Gastroesophageal sphincter (tissue), 4 donors: ENCODE results near the gene CSNK1E. TPM values are rescaled to one million over a fixed set of nuclear protein-coding genes. Genes with fewer than 3 reads are reported as not detected.

Experiments
- ATAC-seq: fragments of 150-250 bp; one replicate; pipeline ENCODE4 v1.9.1; 2016; ENCODE audit warnings: mild to moderate bottlenecking, moderate library complexity
- H3K27ac ChIP-seq, 4 donors: fragments of 200-600 bp; sonication (generic) in 3 of 4; 1 replicate in 3 of 4; 2 replicates in 1 of 4; pipeline ENCODE4 v1.5.1; 2016 to 2019
- H3K27me3 ChIP-seq: fragments of 200-600 bp; sonication (generic); one replicate; pipeline ENCODE4 v1.5.1; 2019
- H3K36me3 ChIP-seq, 2 donors: fragments of 200-600 bp; sonication (generic); one replicate each; pipeline ENCODE4 v1.5.1; 2019; ENCODE audit warnings: control low read depth in 1 of 2
- H3K4me1 ChIP-seq, 3 donors: fragments of 200-600 bp; sonication (generic); 1 replicate in 2 of 3; 2 replicates in 1 of 3; pipeline ENCODE4 v1.5.1; 2016 to 2019; ENCODE audit warnings: control low read depth in 2 of 3
- H3K4me3 ChIP-seq, 2 donors: fragments of 200-600 bp; sonication (generic); one replicate each; pipeline ENCODE4 v1.5.1; 2019; ENCODE audit warnings: mild to moderate bottlenecking in 1 of 2, moderate library complexity in 1 of 2
- H3K9me3 ChIP-seq, 3 donors: fragments of 200-600 bp; sonication (generic); one replicate each; pipeline ENCODE4 v1.5.1; 2017 to 2019; ENCODE audit warnings: control low read depth in 2 of 3
- EP300 ChIP-seq: sonication (generic); formaldehyde crosslinking; IDR thresholded peaks from one replicate; pipeline ENCODE4 v1.6.1; 2017; ENCODE audit warnings: antibody characterized with exemption, mild to moderate bottlenecking
- POLR2A ChIP-seq, 2 donors: fragments of 450-650 bp; IDR thresholded peaks; one replicate each; pipeline ENCODE4 v1.6.1; 2017; ENCODE audit warnings: antibody characterized with exemption in 2 of 2, mild to moderate bottlenecking in 2 of 2, moderate library complexity in 1 of 2
- POLR2AphosphoS5 ChIP-seq: sonication (generic); formaldehyde crosslinking; IDR thresholded peaks from one replicate; pipeline ENCODE4 v1.6.1; 2017; ENCODE audit warnings: antibody characterized with exemption
- WGBS, 2 donors: methylation state at CpG; one replicate each; pipeline ENCODE4 v1.1.5; 2018; ENCODE audit warnings: low coverage in 1 of 2; 5-methylcytosine and 5-hydroxymethylcytosine counted together
- total RNA-seq, 4 donors: library from RNA; depleted of rRNA; stranded (reverse); fragments of >200 nt; gene quantifications; one replicate each; pipeline ENCODE4 v1.1.0, GENCODE V29; 2016
- TF ChIP-seq, protein P1 (sequence below), 4 experiments: fragments of 200-600 bp in 2 of 4; fragments of 450-650 bp in 2 of 4; sonication (generic) in 1 of 4; IDR thresholded peaks; one replicate each; pipeline ENCODE4 v1.5.1; 2017 to 2019; ENCODE audit warnings: antibody characterized with exemption in 4 of 4, mild to moderate bottlenecking in 2 of 4, moderate library complexity in 2 of 4

CSNK1E gene
- total RNA-seq, 4 donors from 2014 or later, result 70.3 to 90.3 (median 80.0) TPM

DNA sequence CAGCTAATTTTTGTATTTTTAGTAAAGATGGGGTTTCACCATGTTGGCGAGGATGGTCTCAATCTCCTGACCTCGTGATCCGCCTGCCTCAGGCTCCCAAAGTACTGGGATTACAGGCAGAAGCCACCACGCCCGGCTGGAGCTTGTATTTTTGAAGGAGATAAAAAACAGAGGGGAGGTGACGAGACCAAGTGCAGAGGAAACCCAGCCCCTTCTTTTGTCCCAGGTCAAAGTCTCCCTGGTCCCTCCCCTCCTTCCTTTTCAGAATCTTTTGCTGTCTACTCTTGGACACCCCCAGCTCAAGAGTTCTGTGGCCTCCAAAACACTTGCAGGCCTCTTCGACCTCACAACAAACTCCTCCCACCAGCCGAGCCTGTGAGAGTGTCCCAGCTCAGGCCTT is 32.2 kb downstream of the CSNK1E start:
- peak overlapping the region in 2 of 4 donors; percentile 72 to 75 for H3K27ac ChIP-seq
- H3K4me3 ChIP-seq, result no peak overlapping the region
- H3K36me3 ChIP-seq, result peaks cover 0 to 28% of the 10 kb centered on the region in 2 donors
- WGBS, 2 donors, result 64% methylated on average over 7 of the region's 8 CpGs; no CpG with 5 or more reads in 1 of the 2 donors
- no peaks in the 10 kb centered on the region for H3K27me3 ChIP-seq
- TF ChIP-seq POLR2A (IDR thresholded peaks at IDR 0.05), result no peak
- TF ChIP-seq, protein P1, sequence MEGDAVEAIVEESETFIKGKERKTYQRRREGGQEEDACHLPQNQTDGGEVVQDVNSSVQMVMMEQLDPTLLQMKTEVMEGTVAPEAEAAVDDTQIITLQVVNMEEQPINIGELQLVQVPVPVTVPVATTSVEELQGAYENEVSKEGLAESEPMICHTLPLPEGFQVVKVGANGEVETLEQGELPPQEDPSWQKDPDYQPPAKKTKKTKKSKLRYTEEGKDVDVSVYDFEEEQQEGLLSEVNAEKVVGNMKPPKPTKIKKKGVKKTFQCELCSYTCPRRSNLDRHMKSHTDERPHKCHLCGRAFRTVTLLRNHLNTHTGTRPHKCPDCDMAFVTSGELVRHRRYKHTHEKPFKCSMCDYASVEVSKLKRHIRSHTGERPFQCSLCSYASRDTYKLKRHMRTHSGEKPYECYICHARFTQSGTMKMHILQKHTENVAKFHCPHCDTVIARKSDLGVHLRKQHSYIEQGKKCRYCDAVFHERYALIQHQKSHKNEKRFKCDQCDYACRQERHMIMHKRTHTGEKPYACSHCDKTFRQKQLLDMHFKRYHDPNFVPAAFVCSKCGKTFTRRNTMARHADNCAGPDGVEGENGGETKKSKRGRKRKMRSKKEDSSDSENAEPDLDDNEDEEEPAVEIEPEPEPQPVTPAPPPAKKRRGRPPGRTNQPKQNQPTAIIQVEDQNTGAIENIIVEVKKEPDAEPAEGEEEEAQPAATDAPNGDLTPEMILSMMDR (IDR thresholded peaks at IDR 0.05), result no peak
- TF ChIP-seq EP300, result no peak
- no peak for TF ChIP-seq POLR2AphosphoS5
- H3K4me1 ChIP-seq, result peaks cover 0 to 21% (median 0%) of the 10 kb centered on the region in 3 donors
- H3K9me3 ChIP-seq, result no peaks in the 10 kb centered on the region
- no peak for ATAC-seq

DNA sequence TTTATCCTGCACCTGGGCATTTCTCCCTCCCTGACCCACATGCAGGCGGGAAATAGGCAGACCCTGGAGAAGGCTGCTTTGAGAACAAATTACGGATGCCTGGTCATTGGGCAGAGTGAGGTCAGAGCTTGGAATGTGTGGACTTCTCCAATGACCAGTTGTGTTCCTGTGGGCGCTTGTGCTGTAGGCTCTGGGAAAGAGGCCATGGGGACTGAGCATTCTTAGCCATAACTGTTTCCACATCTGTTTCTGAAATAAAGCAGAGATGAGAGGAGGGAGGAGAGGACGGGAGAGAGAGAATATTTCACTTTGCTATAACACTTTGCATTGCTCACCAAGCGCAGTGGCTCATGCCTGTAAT is 33.2 kb downstream of the CSNK1E start:
- Histone ChIP-seq H3K36me3 (peaks cover 0 to 21% of the 10 kb centered on the region in 2 donors), H3K4me1 (peaks cover 0 to 21% (median 0%) of the 10 kb centered on the region in 3 donors), H3K27ac (peak overlapping the region; percentile 72 to 80 (median 76)), H3K9me3 (no peaks in the 10 kb centered on the region), H3K4me3 (no peak overlapping the region), H3K27me3 (no peaks in the 10 kb centered on the region)
- ATAC-seq, result peak; percentile 93
- WGBS, 2 donors, result 10 to 14% methylated on average over 2 to 4 of the region's 5 CpGs
- no peak for TF ChIP-seq EP300
- peak; percentile 85 for TF ChIP-seq POLR2AphosphoS5

DNA sequence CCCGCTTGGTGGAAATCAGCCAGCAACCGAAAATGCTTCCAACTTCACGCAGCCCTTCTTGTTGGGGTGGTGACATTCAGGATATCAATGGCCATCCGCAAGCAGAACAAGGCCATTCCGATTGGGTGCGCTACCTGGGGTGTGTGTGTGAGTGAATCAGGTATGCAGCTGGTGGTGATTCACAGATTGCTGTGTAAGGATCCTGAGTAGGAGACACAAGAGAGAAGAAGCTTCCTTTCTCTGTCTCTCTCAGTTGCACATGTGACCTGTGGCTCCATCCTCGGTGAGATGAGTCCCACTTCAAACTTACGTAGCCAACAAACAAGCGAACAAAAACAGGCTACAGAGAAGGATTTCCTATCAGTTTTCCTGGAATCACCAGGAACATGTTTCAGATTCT is 34.8 kb downstream of the CSNK1E start:
- ATAC-seq, result no peak
- no peak overlapping the region for H3K27ac ChIP-seq
- H3K36me3 ChIP-seq, result peaks cover 0 to 5% of the 10 kb centered on the region in 2 donors
- TF ChIP-seq, protein P1 (IDR thresholded peaks at IDR 0.05), result no peak
- no peak for TF ChIP-seq EP300
- no peak for TF ChIP-seq POLR2A (IDR thresholded peaks at IDR 0.05)
- TF ChIP-seq POLR2AphosphoS5, result no peak
- H3K4me3 ChIP-seq, result no peak overlapping the region
- no peaks in the 10 kb centered on the region for H3K9me3 ChIP-seq
- no peaks in the 10 kb centered on the region for H3K27me3 ChIP-seq
- WGBS, 2 donors, result 89 to 95% methylated on average over 7 to 9 of the region's 9 CpGs
- H3K4me1 ChIP-seq, result peaks cover 0 to 21% (median 0%) of the 10 kb centered on the region in 3 donors

DNA sequence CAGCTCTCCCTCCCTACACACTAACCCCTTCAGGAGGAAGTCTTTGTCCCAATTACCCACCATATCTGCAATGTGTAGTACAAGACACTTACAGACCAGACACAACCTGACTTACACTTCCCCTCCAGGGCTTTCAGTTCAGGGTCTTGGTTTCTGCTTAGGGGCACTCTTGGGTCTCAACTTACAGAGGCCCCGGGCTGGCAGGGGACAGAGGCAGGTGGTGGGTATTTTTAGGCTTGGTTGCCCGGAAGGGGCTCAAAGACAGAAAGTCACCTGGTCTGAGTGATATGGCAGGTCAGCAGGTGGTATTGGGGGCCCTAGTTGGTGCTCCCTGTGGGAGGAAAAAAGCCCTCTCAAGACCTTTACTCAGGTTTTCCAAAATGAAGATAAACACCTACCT is 41.1 kb downstream of the CSNK1E start:
- ATAC-seq, result no peak
- Histone ChIP-seq H3K36me3 (no peaks in the 10 kb centered on the region), H3K27me3 (no peaks in the 10 kb centered on the region), H3K9me3 (no peaks in the 10 kb centered on the region), H3K4me3 (no peak overlapping the region), H3K4me1 (peaks cover 0 to 26% (median 12%) of the 10 kb centered on the region in 3 donors), H3K27ac (no peak overlapping the region)
- 100% methylated on average over 1 of the region's 2 CpGs; no CpG with 5 or more reads in 1 of the 2 donors for WGBS, 2 donors
- TF ChIP-seq POLR2AphosphoS5 (no peak), POLR2A (IDR thresholded peaks at IDR 0.05) (no peak), EP300 (no peak)
- TF ChIP-seq, protein P1 (IDR thresholded peaks at IDR 0.05), result no peak

DNA sequence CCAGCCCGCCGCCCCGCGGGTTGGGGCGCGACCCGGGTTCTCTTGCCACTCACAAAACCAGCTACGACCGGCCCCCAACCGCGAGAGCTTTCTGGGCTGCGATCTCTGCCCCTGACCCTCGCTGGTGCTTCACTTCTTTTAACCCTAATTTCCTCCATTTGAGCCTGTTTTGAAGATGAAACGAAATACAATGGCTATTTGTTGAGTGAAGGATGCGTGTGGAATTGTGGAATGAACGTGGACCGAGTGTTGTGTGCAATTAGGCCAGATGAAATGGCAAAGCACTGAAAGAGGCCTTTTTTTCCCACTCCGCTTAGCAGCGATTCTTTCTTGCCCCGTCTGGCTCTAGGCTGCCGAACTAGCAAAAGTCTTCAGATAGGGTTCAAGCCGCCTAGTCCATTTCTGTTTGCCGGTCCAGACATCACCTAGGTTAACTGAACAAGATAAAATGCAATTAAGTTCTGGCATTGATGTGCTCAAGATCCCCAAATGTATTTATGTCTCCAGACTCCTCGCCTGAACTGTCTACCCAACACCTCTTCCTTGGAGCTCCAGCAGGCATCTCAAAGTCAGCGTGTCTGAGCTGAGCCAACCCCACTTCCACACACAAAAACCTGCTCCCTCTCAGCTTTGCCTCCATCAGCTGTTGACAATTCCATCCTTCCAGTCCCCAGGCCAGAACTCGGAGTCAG is 44.0 kb downstream of the CSNK1E start:
- TF ChIP-seq POLR2A (IDR thresholded peaks at IDR 0.05) (no peak), POLR2AphosphoS5 (no peak), EP300 (no peak)
- TF ChIP-seq, protein P1 (IDR thresholded peaks at IDR 0.05), result no peak
- Histone ChIP-seq H3K27me3 (no peaks in the 10 kb centered on the region), H3K4me3 (peak overlapping the region; percentile 81 to 98), H3K4me1 (peaks cover 0 to 55% (median 29%) of the 10 kb centered on the region in 3 donors), H3K9me3 (no peaks in the 10 kb centered on the region), H3K36me3 (no peaks in the 10 kb centered on the region), H3K27ac (peak overlapping the region; percentile 86 to 98 (median 94))
- 12 to 18% methylated on average over 13 to 16 of the region's 26 CpGs for WGBS, 2 donors
- peak; percentile 19 for ATAC-seq
